ENCODE measurements around the gene NFATC2IP. TPM values are rescaled to one million over a fixed set of nuclear protein-coding genes. Genes with fewer than 3 reads are reported as not detected.

The NFATC2IP gene
- total and polyA plus RNA-seq, 2 of the 4 experiments (the other 2 are of a cell fraction) = 10.0 to 29.1 TPM

DNA sequence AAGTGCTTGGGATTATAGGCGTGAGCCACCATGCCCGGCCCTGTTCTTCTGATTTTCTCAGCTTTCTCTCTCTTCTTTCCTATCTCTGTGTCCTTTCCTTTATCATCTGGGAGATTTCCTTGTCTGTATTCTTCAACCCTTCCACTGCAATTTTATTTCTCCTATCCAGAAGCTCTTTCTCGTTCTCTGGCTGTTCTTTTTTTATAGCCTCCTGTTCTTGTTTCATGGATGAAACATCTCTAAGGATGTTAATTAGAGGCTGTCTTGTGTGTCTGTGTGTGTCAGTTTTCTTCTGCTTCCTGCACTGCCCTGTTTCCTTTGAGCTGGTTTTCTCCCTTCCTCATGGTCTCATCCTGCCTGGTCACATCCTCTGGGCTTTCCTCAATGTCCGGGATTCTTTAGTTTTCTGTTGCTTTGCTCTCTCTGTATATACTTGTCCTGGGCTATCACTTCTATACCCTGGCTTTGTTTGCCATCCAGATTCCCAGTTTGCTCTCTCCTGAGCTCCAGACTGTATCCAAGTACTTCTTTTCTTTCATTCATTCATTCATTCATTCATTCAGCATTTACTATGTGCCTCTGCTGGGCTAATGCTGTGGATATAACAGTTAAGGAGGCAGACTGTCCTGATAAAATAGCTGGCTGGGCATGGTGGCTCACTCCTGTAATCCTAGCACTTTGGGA, 36.6 kb downstream of the NFATC2IP start:
- intact Hi-C loops (cut with micrococcal nuclease) = no loop called here
- Histone ChIP-seq H4K91ac (ENCODE audit: insufficient read depth, low read depth, low read length) (no peak overlapping the region), H3K9me3 (ENCODE audit: control insufficient read depth, insufficient read depth, low read length) (peaks cover 5% of the 10 kb centered on the region), H3K9ac (ENCODE audit: low read depth, low read length) (no peak overlapping the region), H2BK15ac (ENCODE audit: low read depth, low read length) (no peak overlapping the region), H2AK5ac (ENCODE audit: low read depth, low read length) (no peak overlapping the region), H3K23ac (ENCODE audit: low read depth, low read length) (no peak overlapping the region), H4K8ac (ENCODE audit: low read depth in 2 of 2, low read length in 2 of 2) (no peak overlapping the region), H3K27ac (ENCODE audit: insufficient read depth, low read length) (no peak overlapping the region), H4K20me1 (ENCODE audit: insufficient read depth, low read length) (no peaks in the 10 kb centered on the region), H2BK20ac (ENCODE audit: low read depth, low read length) (no peak overlapping the region), H3K56ac (ENCODE audit: extremely low read depth, insufficient read depth, low read length) (no peak overlapping the region), H2AFZ (replicated peaks; ENCODE audit: low read length, poor library complexity) (no peak overlapping the region), H3K4me1 (ENCODE audit: control insufficient read depth, insufficient read depth, low read length) (no peaks in the 10 kb centered on the region), H2BK5ac (ENCODE audit: low read depth, low read length, poor library complexity, severe bottlenecking) (no peak overlapping the region), H3K27me3 (ENCODE audit: control insufficient read depth, insufficient read depth, low read length) (no peaks in the 10 kb centered on the region), H3K4me3 (ENCODE audit: insufficient read depth, low read depth, low read length) (no peak overlapping the region), H4K5ac (ENCODE audit: low read depth, low read length) (no peak overlapping the region), H2AK9ac (replicated peaks; ENCODE audit: low read depth, low read length, poor library complexity) (no peak overlapping the region), H3K4ac (ENCODE audit: low read depth, low read length) (no peak overlapping the region), H3K14ac (replicated peaks; ENCODE audit: low read depth, low read length) (no peak overlapping the region), H3K4me2 (ENCODE audit: low read depth, low read length) (no peak overlapping the region), H3K36me3 (ENCODE audit: control insufficient read depth, insufficient read depth, low read length) (peaks cover 56% of the 10 kb centered on the region), H3K18ac (ENCODE audit: low read depth, low read length) (no peak overlapping the region), H3K79me1 (ENCODE audit: low read depth in 1 of 2, low read length in 2 of 2) (no peaks in the 10 kb centered on the region), H2BK120ac (ENCODE audit: low read depth, low read length) (no peak overlapping the region), H3K9me1 (ENCODE audit: insufficient read depth, low read length) (no peaks in the 10 kb centered on the region)
- no peak for TF ChIP-seq RCOR1 (IDR thresholded peaks at IDR 0.05; ENCODE audit: insufficient replicate concordance, low read length)
- no peak for TF ChIP-seq MXI1 (IDR thresholded peaks at IDR 0.05; ENCODE audit: borderline replicate concordance, low read depth, low read length)
- TF ChIP-seq MAZ (IDR thresholded peaks at IDR 0.05; ENCODE audit: borderline replicate concordance, low read depth, low read length) = no peak
- no peak for TF ChIP-seq SMC3 (IDR thresholded peaks at IDR 0.05; ENCODE audit: low read depth, low read length)
- no peak for TF ChIP-seq POLR2A (IDR thresholded peaks at IDR 0.05; ENCODE audit: low read depth, low read length)
- TF ChIP-seq CEBPB (IDR thresholded peaks at IDR 0.05; ENCODE audit: low read depth, low read length) = no peak
- TF ChIP-seq, protein P1, sequence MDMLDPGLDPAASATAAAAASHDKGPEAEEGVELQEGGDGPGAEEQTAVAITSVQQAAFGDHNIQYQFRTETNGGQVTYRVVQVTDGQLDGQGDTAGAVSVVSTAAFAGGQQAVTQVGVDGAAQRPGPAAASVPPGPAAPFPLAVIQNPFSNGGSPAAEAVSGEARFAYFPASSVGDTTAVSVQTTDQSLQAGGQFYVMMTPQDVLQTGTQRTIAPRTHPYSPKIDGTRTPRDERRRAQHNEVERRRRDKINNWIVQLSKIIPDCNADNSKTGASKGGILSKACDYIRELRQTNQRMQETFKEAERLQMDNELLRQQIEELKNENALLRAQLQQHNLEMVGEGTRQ (IDR thresholded peaks at IDR 0.05; ENCODE audit: low read depth, low read length) = no peak
- DNase-seq (no peak), ATAC-seq (ENCODE audit: low read depth) (no peak)
- BruUV-seq (replicated peaks) = no TSS peak
- 83% methylated on average over 1 of the region's 4 CpGs; no CpG with 5 or more reads in 1 of the 2 experiments for WGBS, 2 experiments (ENCODE audit: extremely low coverage in 2 of 2, insufficient read length in 1 of 2)
- ChIA-PET CTCF (interaction anchor here (0.6 kb wide), 1 partner anchor 14 kb away, joined by 4 read pairs; no protein-coding TSS in a partner anchor), POLR2A (ENCODE audit: unreplicated experiment) (no interaction called here)
- in situ Hi-C loops (cut with MboI; ENCODE audit: low sequenced_read_pairs) = no loop called here
- dilution Hi-C loops (cut with HindIII; ENCODE audit: low sequenced_read_pairs, unreplicated experiment) = no loop called here
